ENCODE measurements around the gene ADCK1. TPM values are rescaled to one million over a fixed set of nuclear protein-coding genes. Genes with fewer than 3 reads are reported as not detected.

Gene ADCK1
- total and polyA plus RNA-seq, 2 donors (not counting 1 experiment from before 2014, with no cell fraction given) = 10.6 to 18.3 TPM

DNA sequence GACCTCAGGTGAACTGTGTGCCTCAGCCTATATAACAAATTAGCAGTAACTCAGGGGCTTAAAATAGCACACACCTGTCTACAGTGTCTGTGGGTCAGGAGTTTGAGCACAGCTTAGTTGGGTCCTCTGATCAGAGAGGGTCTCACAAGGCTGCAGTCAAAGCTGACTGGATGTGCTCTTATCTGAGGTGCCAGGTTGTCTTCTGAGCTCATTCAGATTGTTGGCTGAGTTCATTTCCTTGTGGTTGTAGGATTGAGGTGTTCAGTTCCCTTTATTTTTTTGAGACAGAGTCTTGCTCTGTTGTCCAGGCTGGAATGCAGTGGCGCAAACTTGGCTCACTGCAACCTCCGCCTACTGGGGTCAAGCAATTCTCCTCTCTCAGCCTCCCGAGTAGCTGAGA, 164.7 kb downstream of the ADCK1 start:
- ChIA-PET CTCF (no interaction called here), POLR2A (no interaction called here)
- peaks cover 0 to 17% (median 3%) of the 10 kb centered on the region in 4 experiments for H3K27me3 ChIP-seq (replicated peaks in 1 of 4; ENCODE audit: control extremely low read depth in 1 of 4, control insufficient read depth in 3 of 4, insufficient read depth in 4 of 4, low read length in 3 of 4)
- intact Hi-C loops (cut with micrococcal nuclease) = no loop called here
- H3K9ac ChIP-seq (ENCODE audit: low read length) = no peak overlapping the region
- no peak overlapping the region for H3K27ac Mint-ChIP-seq
- no peak overlapping the region for H3K4me2 ChIP-seq (replicated peaks; ENCODE audit: low read depth, low read length, poor library complexity, severe bottlenecking)
- H3K27me3 Mint-ChIP-seq = peaks cover 20% of the 10 kb centered on the region
- ATAC-seq (ENCODE audit: low read depth) (no peak), DNase-seq (no peak)
- H3K4me1 Mint-ChIP-seq = peaks cover 10% of the 10 kb centered on the region
- H3K9me3 ChIP-seq (ENCODE audit: control extremely low read depth in 1 of 3, control insufficient read depth in 2 of 3, insufficient read depth in 1 of 3, low read length in 2 of 3) = no peaks in the 10 kb centered on the region
- whole genome bisulfite sequencing (ENCODE audit: insufficient coverage) = 100% methylated on average over 1 of the region's 3 CpGs
- no peak overlapping the region for H3K27ac ChIP-seq (ENCODE audit: low read length in 2 of 2)
- TF ChIP-seq, protein P1, sequence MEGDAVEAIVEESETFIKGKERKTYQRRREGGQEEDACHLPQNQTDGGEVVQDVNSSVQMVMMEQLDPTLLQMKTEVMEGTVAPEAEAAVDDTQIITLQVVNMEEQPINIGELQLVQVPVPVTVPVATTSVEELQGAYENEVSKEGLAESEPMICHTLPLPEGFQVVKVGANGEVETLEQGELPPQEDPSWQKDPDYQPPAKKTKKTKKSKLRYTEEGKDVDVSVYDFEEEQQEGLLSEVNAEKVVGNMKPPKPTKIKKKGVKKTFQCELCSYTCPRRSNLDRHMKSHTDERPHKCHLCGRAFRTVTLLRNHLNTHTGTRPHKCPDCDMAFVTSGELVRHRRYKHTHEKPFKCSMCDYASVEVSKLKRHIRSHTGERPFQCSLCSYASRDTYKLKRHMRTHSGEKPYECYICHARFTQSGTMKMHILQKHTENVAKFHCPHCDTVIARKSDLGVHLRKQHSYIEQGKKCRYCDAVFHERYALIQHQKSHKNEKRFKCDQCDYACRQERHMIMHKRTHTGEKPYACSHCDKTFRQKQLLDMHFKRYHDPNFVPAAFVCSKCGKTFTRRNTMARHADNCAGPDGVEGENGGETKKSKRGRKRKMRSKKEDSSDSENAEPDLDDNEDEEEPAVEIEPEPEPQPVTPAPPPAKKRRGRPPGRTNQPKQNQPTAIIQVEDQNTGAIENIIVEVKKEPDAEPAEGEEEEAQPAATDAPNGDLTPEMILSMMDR (IDR thresholded peaks at IDR 0.05) = no peak
- TF ChIP-seq EZH2 (IDR thresholded peaks at IDR 0.05; ENCODE audit: borderline replicate concordance, insufficient read depth, low read depth, low read length, poor library complexity, severe bottlenecking) = no peak
- H3K79me2 ChIP-seq (ENCODE audit: control insufficient read depth, insufficient read depth, low read length) = no peaks in the 10 kb centered on the region
- no peak overlapping the region for H3K4me3 ChIP-seq (ENCODE audit: control extremely low read depth in 1 of 5, extremely low read depth in 1 of 5, insufficient read depth in 1 of 5, low read depth in 2 of 5, low read length in 4 of 5)
- H2AFZ ChIP-seq (ENCODE audit: insufficient read depth, low read depth, low read length, poor library complexity, severe bottlenecking) = no peak overlapping the region
- H3K9me3 Mint-ChIP-seq (ENCODE audit: insufficient read depth) = no peaks in the 10 kb centered on the region
- H4K20me1 ChIP-seq (ENCODE audit: control insufficient read depth, insufficient read depth, low read length, poor library complexity, severe bottlenecking) = no peaks in the 10 kb centered on the region
- H3K36me3 ChIP-seq (replicated peaks in 1 of 2; ENCODE audit: control extremely low read depth in 1 of 2, control insufficient read depth in 1 of 2, extremely low read depth in 1 of 2, insufficient read depth in 2 of 2, low read length in 1 of 2) = no peaks in the 10 kb centered on the region
- H3K4me3 Mint-ChIP-seq = no peak overlapping the region
- peaks cover 7 to 9% of the 10 kb centered on the region in 2 donors for H3K4me1 ChIP-seq (ENCODE audit: control insufficient read depth in 2 of 2, insufficient read depth in 2 of 2, low read length in 2 of 2)

DNA sequence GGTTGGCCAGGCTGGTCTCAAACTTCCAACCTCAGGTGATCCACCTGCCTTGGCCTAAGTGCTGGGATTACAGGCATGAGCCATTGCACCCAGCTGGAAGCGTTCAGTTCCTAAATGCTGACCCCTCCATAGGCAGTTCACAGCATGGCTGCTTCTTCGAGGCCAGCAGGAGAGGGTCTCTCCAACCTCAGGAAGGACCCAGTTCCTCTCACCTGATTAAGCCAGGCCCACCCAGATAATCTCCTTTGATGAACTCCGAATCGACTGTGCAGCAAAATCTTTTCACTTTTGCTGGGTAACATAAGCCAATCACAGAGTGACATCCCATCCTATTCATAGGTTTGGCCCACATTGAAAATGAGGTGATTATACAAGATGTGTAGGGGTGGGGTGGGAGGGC, 165.1 kb downstream of the ADCK1 start:
- ATAC-seq (ENCODE audit: low read depth) (no peak), DNase-seq (no peak)
- H3K36me3 ChIP-seq (replicated peaks in 1 of 2; ENCODE audit: control extremely low read depth in 1 of 2, control insufficient read depth in 1 of 2, extremely low read depth in 1 of 2, insufficient read depth in 2 of 2, low read length in 1 of 2) = no peaks in the 10 kb centered on the region
- H4K20me1 ChIP-seq (ENCODE audit: control insufficient read depth, insufficient read depth, low read length, poor library complexity, severe bottlenecking) = no peaks in the 10 kb centered on the region
- H3K4me1 Mint-ChIP-seq = peaks cover 10% of the 10 kb centered on the region
- intact Hi-C loops (cut with micrococcal nuclease) = no loop called here
- H3K79me2 ChIP-seq (ENCODE audit: control insufficient read depth, insufficient read depth, low read length) = no peaks in the 10 kb centered on the region
- H3K9me3 ChIP-seq (ENCODE audit: control extremely low read depth in 1 of 3, control insufficient read depth in 2 of 3, insufficient read depth in 1 of 3, low read length in 2 of 3) = no peaks in the 10 kb centered on the region
- ChIA-PET POLR2A (no interaction called here), CTCF (no interaction called here)
- H2AFZ ChIP-seq (ENCODE audit: insufficient read depth, low read depth, low read length, poor library complexity, severe bottlenecking) = no peak overlapping the region
- H3K27me3 Mint-ChIP-seq = peaks cover 23% of the 10 kb centered on the region
- no peak overlapping the region for H3K27ac ChIP-seq (ENCODE audit: low read length in 2 of 2)
- WGBS (ENCODE audit: insufficient coverage) = 93% methylated on average over 2 of the region's 4 CpGs
- no peaks in the 10 kb centered on the region for H3K9me3 Mint-ChIP-seq (ENCODE audit: insufficient read depth)
- H3K4me2 ChIP-seq (replicated peaks; ENCODE audit: low read depth, low read length, poor library complexity, severe bottlenecking) = no peak overlapping the region
- H3K4me3 ChIP-seq (ENCODE audit: control extremely low read depth in 1 of 5, extremely low read depth in 1 of 5, insufficient read depth in 1 of 5, low read depth in 2 of 5, low read length in 4 of 5) = no peak overlapping the region
- no peak overlapping the region for H3K4me3 Mint-ChIP-seq
- no peak overlapping the region for H3K27ac Mint-ChIP-seq
- H3K4me1 ChIP-seq (ENCODE audit: control insufficient read depth in 2 of 2, insufficient read depth in 2 of 2, low read length in 2 of 2) = peaks cover 7 to 9% of the 10 kb centered on the region in 2 donors
- H3K9ac ChIP-seq (ENCODE audit: low read length) = no peak overlapping the region
- TF ChIP-seq, protein P1 (IDR thresholded peaks at IDR 0.05) = no peak
- H3K27me3 ChIP-seq (replicated peaks in 1 of 4; ENCODE audit: control extremely low read depth in 1 of 4, control insufficient read depth in 3 of 4, insufficient read depth in 4 of 4, low read length in 3 of 4) = peaks cover 0 to 17% (median 3%) of the 10 kb centered on the region in 4 experiments

Data from B cell (primary cell).